PFSK-1 (cell line): ENCODE data around the gene ATXN2.

Experiments
- FOXP2 ChIP-seq: optimal IDR thresholded peaks from 2 replicates; pipeline ENCODE3; 2011; ENCODE audit warnings: borderline replicate concordance, control low read depth, inconsistent platforms; ENCODE audit not compliant: insufficient read depth; ENCODE audit errors: extremely low read length, extremely low read depth
- POLR2AphosphoS5 ChIP-seq: IDR thresholded peaks from 2 replicates; pipeline ENCODE4 v1.6.1; 2012; ENCODE audit warnings: low read depth, mild to moderate bottlenecking, control low read depth, low read length, moderate library complexity
- REST ChIP-seq, 2 experiments: IDR thresholded peaks; 2 replicates each; pipeline versions ENCODE4 v1.6.1 to v1.8.0; 2011 to 2012; ENCODE audit warnings: low read depth in 2 of 2, low read length in 2 of 2, control low read depth in 1 of 2, inconsistent platforms in 1 of 2, mild to moderate bottlenecking in 1 of 2, moderate library complexity in 1 of 2; ENCODE audit not compliant: insufficient read depth in 1 of 2
- SIN3A ChIP-seq: IDR thresholded peaks from 2 replicates; pipeline ENCODE4 v1.6.1; 2012; ENCODE audit warnings: mild to moderate bottlenecking, low read length, moderate library complexity, borderline replicate concordance; ENCODE audit not compliant: insufficient read depth
- TAF1 ChIP-seq: IDR thresholded peaks from 2 replicates; pipeline ENCODE4 v1.6.1; 2012; ENCODE audit warnings: low read length, control low read depth, borderline replicate concordance; ENCODE audit not compliant: insufficient read depth

ATXN2 gene

GRCh38 chr12:111455448-111456320, 143.4 kb downstream of the ATXN2 start:
- TF ChIP-seq POLR2AphosphoS5 (no peak), FOXP2 (no peak), TAF1 (no peak), REST (IDR thresholded peaks at IDR 0.05; ENCODE audit: insufficient read depth in 1 of 2, low read depth in 2 of 2, low read length in 2 of 2) (no peak)

- TF ChIP-seq REST (IDR thresholded peaks at IDR 0.05; ENCODE audit: insufficient read depth in 1 of 2, low read depth in 2 of 2, low read length in 2 of 2) (no peak), TAF1 (no peak), FOXP2 (no peak), SIN3A (no peak), POLR2AphosphoS5 (no peak)
Measured at GRCh38 chr12:111454716-111455447, 144.2 kb downstream of the ATXN2 start.

DNA sequence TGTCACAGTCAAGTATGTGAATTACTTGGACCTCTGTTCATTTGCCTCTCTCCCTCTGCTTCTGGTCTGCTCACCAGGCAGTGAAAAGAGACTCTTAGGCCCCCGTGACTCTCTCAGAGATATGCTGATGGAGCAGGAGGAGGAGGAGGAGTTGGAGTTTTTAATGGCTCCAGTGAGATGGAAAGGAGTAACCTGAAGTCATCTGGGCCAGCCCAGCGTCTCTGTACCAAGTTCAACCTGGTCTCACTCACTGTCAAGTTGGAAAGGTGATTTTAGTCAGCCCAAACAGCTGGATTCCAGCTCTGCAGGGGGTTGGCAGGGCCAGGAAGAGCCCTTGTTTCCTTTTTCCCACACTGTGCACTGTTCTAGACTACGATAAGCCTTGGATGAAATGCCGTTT, 144.8 kb downstream of the ATXN2 start:
- no peak for TF ChIP-seq FOXP2
- no peak for TF ChIP-seq TAF1
- TF ChIP-seq REST (IDR thresholded peaks at IDR 0.05; ENCODE audit: insufficient read depth in 1 of 2, low read depth in 2 of 2, low read length in 2 of 2), result no peak
- TF ChIP-seq POLR2AphosphoS5, result no peak
- no peak for TF ChIP-seq SIN3A

GRCh38 chr12:111453071-111453989, 145.8 kb downstream of the ATXN2 start:
- TF ChIP-seq POLR2AphosphoS5 (no peak), SIN3A (no peak), TAF1 (no peak), REST (IDR thresholded peaks at IDR 0.05; ENCODE audit: insufficient read depth in 1 of 2, low read depth in 2 of 2, low read length in 2 of 2) (no peak), FOXP2 (no peak)
